HepG2 (cell line): ENCODE results near the gene FCER1G. TPM values are rescaled to one million over a fixed set of nuclear protein-coding genes. Genes with fewer than 3 reads are reported as not detected.

Source experiments
- AGO2 ChIP-seq: fragments of 200-400 bp; formaldehyde crosslinking; optimal IDR thresholded peaks from 2 replicates; pipeline ENCODE3; 2017; ENCODE audit warnings: mild to moderate bottlenecking, low read depth, low read length, moderate library complexity
- FOXC1 ChIP-seq: sonication (generic); formaldehyde crosslinking; IDR thresholded peaks from 2 replicates; pipeline ENCODE4 v1.8.0; 2022; ENCODE audit warnings: mild to moderate bottlenecking, missing genetic modification reagents, borderline replicate concordance
- HOXA5 ChIP-seq: sonication (generic); formaldehyde crosslinking; IDR thresholded peaks from 2 replicates; pipeline ENCODE4 v1.4.0; 2020; ENCODE audit warnings: missing genetic modification reagents
- KAT7 ChIP-seq: IDR thresholded peaks from 2 replicates; pipeline ENCODE4 v1.6.1; 2018; ENCODE audit warnings: borderline replicate concordance, missing compliant biosample characterization
- MAFF ChIP-seq: IDR thresholded peaks from 2 replicates; pipeline ENCODE4 v1.6.1; 2011; ENCODE audit warnings: low read depth, low read length, improper control_type of control experiment
- NCOR1 ChIP-seq: fragments of 200-600 bp; sonication (generic); IDR thresholded peaks from 2 replicates; pipeline ENCODE4 v1.7.0; 2017; ENCODE audit warnings: antibody characterized with exemption, low read length, borderline replicate concordance
- NFYC ChIP-seq: IDR thresholded peaks from 2 replicates; pipeline ENCODE4 v1.6.1; 2016; ENCODE audit warnings: missing genetic modification reagents, missing compliant biosample characterization
- polyA plus RNA-seq, 8 experiments: library from polyadenylated mRNA; depleted of rRNA in 3 of 8; stranded (reverse) in 7 of 8; unstranded in 1 of 8; fragments of >200 nt; fragmentation: Illumina TruSeq in 4 of 8; extraction: Trizol in 4 of 8; gene quantifications; 2 replicates each; pipeline versions ENCODE4 v1.2.1 to v1.2.3, GENCODE V29; 2011 to 2016; ENCODE audit warnings: low read depth in 4 of 8, missing spikeins in 1 of 8, mixed read lengths in 1 of 8; ENCODE audit not compliant: insufficient read depth in 1 of 8
- total RNA-seq, 5 experiments: library from RNA; depleted of rRNA; stranded (reverse); fragments of >200 nt; fragmentation: Illumina TruSeq; extraction: Trizol; gene quantifications; 2 replicates each; pipeline ENCODE4 v1.2.3, GENCODE V29; 2016; ENCODE audit warnings: low read depth in 1 of 5
- TF ChIP-seq, protein P1 (sequence below): sonication (generic); formaldehyde crosslinking; IDR thresholded peaks from 2 replicates; pipeline ENCODE4 v1.4.0; 2020; ENCODE audit warnings: missing genetic modification reagents, borderline replicate concordance
- TF ChIP-seq, protein P2 (sequence below): sonication (generic); formaldehyde crosslinking; IDR thresholded peaks from 2 replicates; pipeline ENCODE4 v1.4.0; 2020; ENCODE audit warnings: mild to moderate bottlenecking, missing genetic modification reagents
- TF ChIP-seq, protein P3 (sequence below): sonication (generic); formaldehyde crosslinking; IDR thresholded peaks from 2 replicates; pipeline ENCODE4 v1.5.1; 2020; ENCODE audit warnings: missing genetic modification reagents, mild to moderate bottlenecking, borderline replicate concordance
- TF ChIP-seq, protein P4 (sequence below): sonication (generic); formaldehyde crosslinking; IDR thresholded peaks from 2 replicates; pipeline ENCODE4 v1.5.0; 2020; ENCODE audit warnings: mild to moderate bottlenecking, missing genetic modification reagents
- TF ChIP-seq, protein P5 (sequence below): IDR thresholded peaks from 2 replicates; pipeline ENCODE4 v1.6.1; 2012; ENCODE audit warnings: low read length, improper control_type of control experiment
- TF ChIP-seq, protein P6 (sequence below): sonication (generic); formaldehyde crosslinking; IDR thresholded peaks from 2 replicates; pipeline ENCODE4 v1.5.1; 2020; ENCODE audit warnings: mild to moderate bottlenecking, missing genetic modification reagents

The FCER1G gene
- total and polyA plus RNA-seq, 2 of the 13 experiments (the other 11 are each of a cell fraction or from before 2014, with no cell fraction given) = 1.3 to 6.4 TPM

DNA sequence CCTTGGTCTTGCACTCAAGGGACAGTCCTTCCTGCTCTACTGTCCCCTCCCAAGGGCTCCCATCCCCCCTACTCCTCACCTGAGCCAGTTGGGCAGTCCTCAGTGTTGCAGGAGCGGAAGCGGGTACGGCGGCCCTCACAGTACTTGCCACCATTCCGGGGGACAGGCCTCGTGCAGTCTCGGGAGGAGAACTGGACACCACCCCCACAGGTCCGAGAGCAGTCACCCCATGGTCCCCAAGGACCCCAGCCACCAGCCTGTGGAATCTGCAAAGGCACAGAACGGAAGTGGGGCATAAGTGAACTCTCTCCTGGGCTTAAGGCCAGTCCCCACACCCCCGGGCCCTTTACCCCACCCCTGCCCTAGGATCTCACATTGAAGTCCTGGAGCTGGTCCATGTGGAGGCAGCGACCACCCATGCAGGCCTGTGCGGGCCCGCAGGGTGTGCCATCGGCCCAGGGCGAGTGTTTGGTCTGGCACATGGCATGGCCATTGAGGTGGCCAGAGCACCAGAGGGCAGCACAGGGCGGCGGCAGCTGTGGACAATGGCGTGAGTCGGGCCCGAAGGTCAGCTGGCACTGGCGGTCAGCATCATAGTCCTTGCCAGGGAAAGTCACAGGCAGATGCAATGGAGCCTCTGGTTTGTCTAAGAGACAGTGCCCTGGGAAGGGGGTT is 21.4 kb upstream of the FCER1G start (continued):
- TF ChIP-seq, protein P1, sequence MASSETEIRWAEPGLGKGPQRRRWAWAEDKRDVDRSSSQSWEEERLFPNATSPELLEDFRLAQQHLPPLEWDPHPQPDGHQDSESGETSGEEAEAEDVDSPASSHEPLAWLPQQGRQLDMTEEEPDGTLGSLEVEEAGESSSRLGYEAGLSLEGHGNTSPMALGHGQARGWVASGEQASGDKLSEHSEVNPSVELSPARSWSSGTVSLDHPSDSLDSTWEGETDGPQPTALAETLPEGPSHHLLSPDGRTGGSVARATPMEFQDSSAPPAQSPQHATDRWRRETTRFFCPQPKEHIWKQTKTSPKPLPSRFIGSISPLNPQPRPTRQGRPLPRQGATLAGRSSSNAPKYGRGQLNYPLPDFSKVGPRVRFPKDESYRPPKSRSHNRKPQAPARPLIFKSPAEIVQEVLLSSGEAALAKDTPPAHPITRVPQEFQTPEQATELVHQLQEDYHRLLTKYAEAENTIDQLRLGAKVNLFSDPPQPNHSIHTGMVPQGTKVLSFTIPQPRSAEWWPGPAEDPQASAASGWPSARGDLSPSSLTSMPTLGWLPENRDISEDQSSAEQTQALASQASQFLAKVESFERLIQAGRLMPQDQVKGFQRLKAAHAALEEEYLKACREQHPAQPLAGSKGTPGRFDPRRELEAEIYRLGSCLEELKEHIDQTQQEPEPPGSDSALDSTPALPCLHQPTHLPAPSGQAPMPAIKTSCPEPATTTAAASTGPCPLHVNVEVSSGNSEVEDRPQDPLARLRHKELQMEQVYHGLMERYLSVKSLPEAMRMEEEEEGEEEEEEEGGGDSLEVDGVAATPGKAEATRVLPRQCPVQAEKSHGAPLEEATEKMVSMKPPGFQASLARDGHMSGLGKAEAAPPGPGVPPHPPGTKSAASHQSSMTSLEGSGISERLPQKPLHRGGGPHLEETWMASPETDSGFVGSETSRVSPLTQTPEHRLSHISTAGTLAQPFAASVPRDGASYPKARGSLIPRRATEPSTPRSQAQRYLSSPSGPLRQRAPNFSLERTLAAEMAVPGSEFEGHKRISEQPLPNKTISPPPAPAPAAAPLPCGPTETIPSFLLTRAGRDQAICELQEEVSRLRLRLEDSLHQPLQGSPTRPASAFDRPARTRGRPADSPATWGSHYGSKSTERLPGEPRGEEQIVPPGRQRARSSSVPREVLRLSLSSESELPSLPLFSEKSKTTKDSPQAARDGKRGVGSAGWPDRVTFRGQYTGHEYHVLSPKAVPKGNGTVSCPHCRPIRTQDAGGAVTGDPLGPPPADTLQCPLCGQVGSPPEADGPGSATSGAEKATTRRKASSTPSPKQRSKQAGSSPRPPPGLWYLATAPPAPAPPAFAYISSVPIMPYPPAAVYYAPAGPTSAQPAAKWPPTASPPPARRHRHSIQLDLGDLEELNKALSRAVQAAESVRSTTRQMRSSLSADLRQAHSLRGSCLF (CRISPR knock-in tag) = no peak
- no peak for TF ChIP-seq NFYC
- TF ChIP-seq HOXA5 = no peak
- TF ChIP-seq AGO2 = no peak
- no peak for TF ChIP-seq MAFF
- TF ChIP-seq, protein P2, sequence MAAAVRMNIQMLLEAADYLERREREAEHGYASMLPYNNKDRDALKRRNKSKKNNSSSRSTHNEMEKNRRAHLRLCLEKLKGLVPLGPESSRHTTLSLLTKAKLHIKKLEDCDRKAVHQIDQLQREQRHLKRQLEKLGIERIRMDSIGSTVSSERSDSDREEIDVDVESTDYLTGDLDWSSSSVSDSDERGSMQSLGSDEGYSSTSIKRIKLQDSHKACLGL (CRISPR knock-in tag) = 0 out of 2 replicates have a peak, but pooled peaks have one; percentile 31
- TF ChIP-seq FOXC1 (CRISPR knock-in tag) = no peak
- TF ChIP-seq, protein P3, sequence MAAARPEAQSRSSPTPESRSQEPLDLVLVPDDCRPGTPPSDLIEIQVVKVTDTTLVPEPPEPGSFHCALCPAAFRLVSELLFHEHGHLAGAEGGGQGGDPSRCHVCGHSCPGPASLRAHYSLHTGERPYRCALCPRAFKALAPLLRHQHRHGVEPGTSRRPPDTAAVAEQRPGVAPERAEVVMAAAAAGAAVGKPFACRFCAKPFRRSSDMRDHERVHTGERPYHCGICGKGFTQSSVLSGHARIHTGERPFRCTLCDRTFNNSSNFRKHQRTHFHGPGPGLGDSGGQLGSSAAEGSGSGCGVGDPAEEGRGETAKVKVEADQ (CRISPR knock-in tag) = no peak
- TF ChIP-seq, protein P4, sequence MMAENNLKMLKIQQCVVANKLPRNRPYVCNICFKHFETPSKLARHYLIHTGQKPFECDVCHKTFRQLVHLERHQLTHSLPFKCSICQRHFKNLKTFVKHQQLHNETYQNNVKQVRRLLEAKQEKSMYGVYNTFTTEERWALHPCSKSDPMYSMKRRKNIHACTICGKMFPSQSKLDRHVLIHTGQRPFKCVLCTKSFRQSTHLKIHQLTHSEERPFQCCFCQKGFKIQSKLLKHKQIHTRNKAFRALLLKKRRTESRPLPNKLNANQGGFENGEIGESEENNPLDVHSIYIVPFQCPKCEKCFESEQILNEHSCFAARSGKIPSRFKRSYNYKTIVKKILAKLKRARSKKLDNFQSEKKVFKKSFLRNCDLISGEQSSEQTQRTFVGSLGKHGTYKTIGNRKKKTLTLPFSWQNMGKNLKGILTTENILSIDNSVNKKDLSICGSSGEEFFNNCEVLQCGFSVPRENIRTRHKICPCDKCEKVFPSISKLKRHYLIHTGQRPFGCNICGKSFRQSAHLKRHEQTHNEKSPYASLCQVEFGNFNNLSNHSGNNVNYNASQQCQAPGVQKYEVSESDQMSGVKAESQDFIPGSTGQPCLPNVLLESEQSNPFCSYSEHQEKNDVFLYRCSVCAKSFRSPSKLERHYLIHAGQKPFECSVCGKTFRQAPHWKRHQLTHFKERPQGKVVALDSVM (CRISPR knock-in tag) = no peak
- TF ChIP-seq NCOR1 = no peak
- TF ChIP-seq, protein P5, sequence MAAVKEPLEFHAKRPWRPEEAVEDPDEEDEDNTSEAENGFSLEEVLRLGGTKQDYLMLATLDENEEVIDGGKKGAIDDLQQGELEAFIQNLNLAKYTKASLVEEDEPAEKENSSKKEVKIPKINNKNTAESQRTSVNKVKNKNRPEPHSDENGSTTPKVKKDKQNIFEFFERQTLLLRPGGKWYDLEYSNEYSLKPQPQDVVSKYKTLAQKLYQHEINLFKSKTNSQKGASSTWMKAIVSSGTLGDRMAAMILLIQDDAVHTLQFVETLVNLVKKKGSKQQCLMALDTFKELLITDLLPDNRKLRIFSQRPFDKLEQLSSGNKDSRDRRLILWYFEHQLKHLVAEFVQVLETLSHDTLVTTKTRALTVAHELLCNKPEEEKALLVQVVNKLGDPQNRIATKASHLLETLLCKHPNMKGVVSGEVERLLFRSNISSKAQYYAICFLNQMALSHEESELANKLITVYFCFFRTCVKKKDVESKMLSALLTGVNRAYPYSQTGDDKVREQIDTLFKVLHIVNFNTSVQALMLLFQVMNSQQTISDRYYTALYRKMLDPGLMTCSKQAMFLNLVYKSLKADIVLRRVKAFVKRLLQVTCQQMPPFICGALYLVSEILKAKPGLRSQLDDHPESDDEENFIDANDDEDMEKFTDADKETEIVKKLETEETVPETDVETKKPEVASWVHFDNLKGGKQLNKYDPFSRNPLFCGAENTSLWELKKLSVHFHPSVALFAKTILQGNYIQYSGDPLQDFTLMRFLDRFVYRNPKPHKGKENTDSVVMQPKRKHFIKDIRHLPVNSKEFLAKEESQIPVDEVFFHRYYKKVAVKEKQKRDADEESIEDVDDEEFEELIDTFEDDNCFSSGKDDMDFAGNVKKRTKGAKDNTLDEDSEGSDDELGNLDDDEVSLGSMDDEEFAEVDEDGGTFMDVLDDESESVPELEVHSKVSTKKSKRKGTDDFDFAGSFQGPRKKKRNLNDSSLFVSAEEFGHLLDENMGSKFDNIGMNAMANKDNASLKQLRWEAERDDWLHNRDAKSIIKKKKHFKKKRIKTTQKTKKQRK = no peak
- TF ChIP-seq, protein P6, sequence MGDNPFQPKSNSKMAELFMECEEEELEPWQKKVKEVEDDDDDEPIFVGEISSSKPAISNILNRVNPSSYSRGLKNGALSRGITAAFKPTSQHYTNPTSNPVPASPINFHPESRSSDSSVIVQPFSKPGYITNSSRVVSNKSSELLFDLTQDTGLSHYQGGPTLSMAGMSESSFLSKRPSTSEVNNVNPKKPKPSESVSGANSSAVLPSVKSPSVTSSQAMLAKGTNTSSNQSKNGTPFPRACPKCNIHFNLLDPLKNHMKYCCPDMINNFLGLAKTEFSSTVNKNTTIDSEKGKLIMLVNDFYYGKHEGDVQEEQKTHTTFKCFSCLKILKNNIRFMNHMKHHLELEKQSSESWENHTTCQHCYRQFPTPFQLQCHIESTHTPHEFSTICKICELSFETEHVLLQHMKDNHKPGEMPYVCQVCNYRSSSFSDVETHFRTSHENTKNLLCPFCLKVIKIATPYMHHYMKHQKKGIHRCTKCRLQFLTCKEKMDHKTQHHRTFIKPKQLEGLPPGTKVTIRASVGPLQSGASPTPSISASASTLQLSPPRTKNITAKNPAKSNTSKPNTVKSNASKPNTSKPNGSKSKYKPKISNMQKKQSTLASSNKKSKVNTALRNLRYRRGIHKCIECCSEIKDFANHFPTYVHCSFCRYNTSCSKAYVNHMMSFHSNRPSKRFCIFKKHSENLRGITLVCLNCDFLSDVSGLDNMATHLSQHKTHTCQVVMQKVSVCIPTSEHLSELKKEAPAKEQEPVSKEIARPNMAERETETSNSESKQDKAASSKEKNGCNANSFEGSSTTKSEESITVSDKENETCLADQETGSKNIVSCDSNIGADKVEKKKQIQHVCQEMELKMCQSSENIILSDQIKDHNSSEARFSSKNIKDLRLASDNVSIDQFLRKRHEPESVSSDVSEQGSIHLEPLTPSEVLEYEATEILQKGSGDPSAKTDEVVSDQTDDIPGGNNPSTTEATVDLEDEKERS = no peak
- no peak for TF ChIP-seq KAT7 (CRISPR knock-in tag)
